Activated gamma-delta T cell treated with anti-CD3 and anti-CD28 coated beads, Interleukin-2, amount 50 U/mL, for 16 hours (primary cell): ENCODE results near the gene KLC1.

Experiments
- DNase-seq: peaks from one replicate; pipeline ENCODE4 v3.0.0-alpha.2; 2020; ENCODE audit warnings: low read depth

Gene KLC1

GRCh38 chr14:103705118-103705503 lies 76.1 kb downstream of the KLC1 start:
- DNase-seq: no peak

GRCh38 chr14:103705504-103706284 lies 76.7 kb downstream of the KLC1 start:
- no peak for DNase-seq

- no peak for DNase-seq
Measured at GRCh38 chr14:103706551-103707328, 77.7 kb downstream of the KLC1 start.

- DNase-seq: no peak
Measured at GRCh38 chr14:103707329-103708263, 78.6 kb downstream of the KLC1 start.

- DNase-seq: no peak
Measured at GRCh38 chr14:103708750-103709187, 79.8 kb downstream of the KLC1 start.

- no peak for DNase-seq
Measured at GRCh38 chr14:103709814-103710213, 80.8 kb downstream of the KLC1 start.

- no peak for DNase-seq
Measured at GRCh38 chr14:103710771-103711377, 81.9 kb downstream of the KLC1 start.

GRCh38 chr14:103711516-103712431 lies 82.8 kb downstream of the KLC1 start:
- no peak for DNase-seq

GRCh38 chr14:103712633-103713247 lies 83.7 kb downstream of the KLC1 start:
- no peak for DNase-seq

GRCh38 chr14:103713304-103714062 lies 84.5 kb downstream of the KLC1 start:
- no peak for DNase-seq

- no peak for DNase-seq
Measured at GRCh38 chr14:103714063-103714724, 85.2 kb downstream of the KLC1 start.

- DNase-seq: peak; percentile 100
Measured at GRCh38 chr14:103715052-103716000, 86.3 kb downstream of the KLC1 start, which contains the start of the genes XRCC3 and ZFYVE21. XRCC3 (minus strand) TSS chr14:103715451; CDS start chr14:103711087, 4,364 bp downstream. ZFYVE21 (plus strand) TSS chr14:103715810; CDS start chr14:103715842, 32 bp downstream.

- no peak for DNase-seq
Measured at GRCh38 chr14:103716091-103716801, 87.2 kb downstream of the KLC1 start.

GRCh38 chr14:103716899-103717411 lies 87.9 kb downstream of the KLC1 start:
- DNase-seq: no peak

- DNase-seq: no peak
Measured at GRCh38 chr14:103718572-103718971, 89.6 kb downstream of the KLC1 start.

GRCh38 chr14:103719751-103720150 lies 90.7 kb downstream of the KLC1 start:
- no peak for DNase-seq
